ENCODE data around the gene CRYGD.

DNA sequence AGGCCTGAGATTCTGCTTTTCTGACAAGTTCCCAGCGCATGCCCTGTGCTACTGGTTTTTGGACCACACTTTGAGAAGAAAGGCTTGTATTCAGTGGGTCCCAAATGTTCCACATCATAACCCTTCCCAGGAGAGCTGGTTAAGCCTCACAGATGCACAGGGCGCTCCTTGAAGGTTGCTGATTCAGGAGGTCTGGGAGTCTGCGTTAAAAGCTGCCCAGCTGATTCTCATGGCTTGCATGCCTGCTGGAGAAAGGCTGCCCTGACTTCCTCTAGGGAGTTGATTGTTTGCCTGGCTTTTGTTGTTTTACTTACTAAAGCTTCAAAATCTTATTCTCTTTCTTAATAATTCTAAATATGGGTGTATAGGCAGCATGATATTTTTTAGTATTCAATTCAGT, 20.7 kb downstream of the CRYGD start:
- TF ChIP-seq, protein P1, sequence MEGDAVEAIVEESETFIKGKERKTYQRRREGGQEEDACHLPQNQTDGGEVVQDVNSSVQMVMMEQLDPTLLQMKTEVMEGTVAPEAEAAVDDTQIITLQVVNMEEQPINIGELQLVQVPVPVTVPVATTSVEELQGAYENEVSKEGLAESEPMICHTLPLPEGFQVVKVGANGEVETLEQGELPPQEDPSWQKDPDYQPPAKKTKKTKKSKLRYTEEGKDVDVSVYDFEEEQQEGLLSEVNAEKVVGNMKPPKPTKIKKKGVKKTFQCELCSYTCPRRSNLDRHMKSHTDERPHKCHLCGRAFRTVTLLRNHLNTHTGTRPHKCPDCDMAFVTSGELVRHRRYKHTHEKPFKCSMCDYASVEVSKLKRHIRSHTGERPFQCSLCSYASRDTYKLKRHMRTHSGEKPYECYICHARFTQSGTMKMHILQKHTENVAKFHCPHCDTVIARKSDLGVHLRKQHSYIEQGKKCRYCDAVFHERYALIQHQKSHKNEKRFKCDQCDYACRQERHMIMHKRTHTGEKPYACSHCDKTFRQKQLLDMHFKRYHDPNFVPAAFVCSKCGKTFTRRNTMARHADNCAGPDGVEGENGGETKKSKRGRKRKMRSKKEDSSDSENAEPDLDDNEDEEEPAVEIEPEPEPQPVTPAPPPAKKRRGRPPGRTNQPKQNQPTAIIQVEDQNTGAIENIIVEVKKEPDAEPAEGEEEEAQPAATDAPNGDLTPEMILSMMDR (IDR thresholded peaks at IDR 0.05): no peak
- TF ChIP-seq POLR2A (IDR thresholded peaks at IDR 0.05): no peak

Data from uterus (tissue), 2 donors.